ENCODE data around the gene GFI1B.
"Not testable (repeated sequence)": the region's sequence is repeated elsewhere in the genome, so short reads cannot be mapped to it uniquely, and the experiment has no call there.

Gene GFI1B

GRCh38 chr9:132991351-132992300, 13.1 kb downstream of the GFI1B start:
- DNase-seq (ENCODE audit: low read depth): no peak
- TF ChIP-seq CTCF (conservative IDR thresholded peaks at IDR 0.05; ENCODE audit: low read length): no peak
- no peak overlapping the region for H3K4me3 ChIP-seq (ENCODE audit: low read length)

- DNase-seq (ENCODE audit: low read depth): no peak
- no peak overlapping the region for H3K4me3 ChIP-seq (ENCODE audit: low read length)
- TF ChIP-seq CTCF (conservative IDR thresholded peaks at IDR 0.05; ENCODE audit: low read length): no peak
Observed at GRCh38 chr9:132993511-132993939, 15.0 kb downstream of the GFI1B start.

GRCh38 chr9:132994410-132995120, 16.1 kb downstream of the GFI1B start:
- no peak overlapping the region for H3K4me3 ChIP-seq (ENCODE audit: low read length)
- TF ChIP-seq CTCF (conservative IDR thresholded peaks at IDR 0.05; ENCODE audit: low read length): no peak
- peak; percentile 64 for DNase-seq (ENCODE audit: low read depth)

- no peak for TF ChIP-seq CTCF (conservative IDR thresholded peaks at IDR 0.05; ENCODE audit: low read length)
- DNase-seq (ENCODE audit: low read depth): no peak
- no peak overlapping the region for H3K4me3 ChIP-seq (ENCODE audit: low read length)
Observed at GRCh38 chr9:132995121-132995420, 16.6 kb downstream of the GFI1B start.

- no peak for DNase-seq (ENCODE audit: low read depth)
- TF ChIP-seq CTCF (conservative IDR thresholded peaks at IDR 0.05; ENCODE audit: low read length): no peak
- no peak overlapping the region for H3K4me3 ChIP-seq (ENCODE audit: low read length)
Observed at GRCh38 chr9:132995879-132996278, 17.4 kb downstream of the GFI1B start.

GRCh38 chr9:132996526-132996925, 18.0 kb downstream of the GFI1B start:
- no peak overlapping the region for H3K4me3 ChIP-seq (ENCODE audit: low read length)
- no peak for TF ChIP-seq CTCF (conservative IDR thresholded peaks at IDR 0.05; ENCODE audit: low read length)
- DNase-seq (ENCODE audit: low read depth): no peak

GRCh38 chr9:132997591-132997990, 19.1 kb downstream of the GFI1B start:
- TF ChIP-seq CTCF (conservative IDR thresholded peaks at IDR 0.05; ENCODE audit: low read length): no peak
- peak; percentile 60 for DNase-seq (ENCODE audit: low read depth)

GRCh38 chr9:132998221-132998620, 19.7 kb downstream of the GFI1B start:
- H3K4me3 ChIP-seq (ENCODE audit: low read length); DNase-seq (ENCODE audit: low read depth): not testable (repeated sequence)

More at GRCh38 chr9:132997591-132997990, 19.1 kb downstream of the GFI1B start:
- no peak overlapping the region for H3K4me3 ChIP-seq (ENCODE audit: low read length)
